GM21576 (cell line): ENCODE results near the gene CTNNBL1.
"Not testable (repeated sequence)": the region's sequence is repeated elsewhere in the genome, so short reads cannot be mapped to it uniquely, and the experiment has no call there.

Experiments
- ATAC-seq: cut with Tn5 transposase; IDR thresholded peaks from one replicate; pipeline ENCODE4 v1.9.1; 2021; ENCODE audit warnings: mild to moderate bottlenecking, moderate library complexity; ENCODE audit not compliant: unreplicated experiment

The CTNNBL1 gene

GRCh38 chr20:37704955-37705354, 11.1 kb downstream of the CTNNBL1 start:
- no peak for ATAC-seq

GRCh38 chr20:37706298-37706697, 12.5 kb downstream of the CTNNBL1 start:
- ATAC-seq, result no peak

- ATAC-seq, result no peak
Observed at GRCh38 chr20:37711001-37711400, 17.2 kb downstream of the CTNNBL1 start.

GRCh38 chr20:37711994-37712964, 18.4 kb downstream of the CTNNBL1 start:
- ATAC-seq, result no peak

GRCh38 chr20:37713396-37713795, 19.6 kb downstream of the CTNNBL1 start:
- no peak for ATAC-seq

- no peak for ATAC-seq
Observed at GRCh38 chr20:37714978-37715672, 21.3 kb downstream of the CTNNBL1 start.

- no peak for ATAC-seq
Observed at GRCh38 chr20:37721751-37722150, 27.9 kb downstream of the CTNNBL1 start.

GRCh38 chr20:37722312-37722711, 28.5 kb downstream of the CTNNBL1 start:
- ATAC-seq, result not testable (repeated sequence)

- no peak for ATAC-seq
Observed at GRCh38 chr20:37723668-37724067, 29.8 kb downstream of the CTNNBL1 start.

GRCh38 chr20:37725165-37725564, 31.3 kb downstream of the CTNNBL1 start:
- no peak for ATAC-seq

- ATAC-seq, result no peak
Observed at GRCh38 chr20:37725855-37726254, 32.0 kb downstream of the CTNNBL1 start.

GRCh38 chr20:37726321-37726720, 32.5 kb downstream of the CTNNBL1 start:
- ATAC-seq, result no peak

- no peak for ATAC-seq
Observed at GRCh38 chr20:37726971-37727956, 33.4 kb downstream of the CTNNBL1 start.

GRCh38 chr20:37727957-37728634, 34.3 kb downstream of the CTNNBL1 start:
- no peak for ATAC-seq

- no peak for ATAC-seq
Observed at GRCh38 chr20:37728635-37728983, 34.8 kb downstream of the CTNNBL1 start.

- no peak for ATAC-seq
Observed at GRCh38 chr20:37729452-37729851, 35.6 kb downstream of the CTNNBL1 start.

GRCh38 chr20:37729909-37730308, 36.1 kb downstream of the CTNNBL1 start:
- no peak for ATAC-seq

GRCh38 chr20:37733416-37733815, 39.6 kb downstream of the CTNNBL1 start:
- no peak for ATAC-seq

GRCh38 chr20:37734228-37734985, 40.6 kb downstream of the CTNNBL1 start:
- ATAC-seq, result no peak

- no peak for ATAC-seq
Observed at GRCh38 chr20:37735541-37735940, 41.7 kb downstream of the CTNNBL1 start.
